Fibroblast of mammary gland (primary cell): ENCODE data around the gene KRTAP1-1.
"Not testable (repeated sequence)": the region's sequence is repeated elsewhere in the genome, so short reads cannot be mapped to it uniquely, and the experiment has no call there.

Experiments used
- DNase-seq: peaks from one replicate; pipeline ENCODE4 v3.0.0-alpha.2; 2010; ENCODE audit warnings: low read depth
- H3K4me3 ChIP-seq: 2 replicates; pipeline ENCODE4 v1.5.1; 2011; ENCODE audit warnings: low read depth, mild to moderate bottlenecking, low read length, moderate library complexity; ENCODE audit not compliant: control insufficient read depth
- TF ChIP-seq, protein P1 (sequence below): conservative IDR thresholded peaks from 2 replicates; pipeline ENCODE4 v1.5.1; 2011; ENCODE audit warnings: low read depth, low read length, inconsistent platforms; ENCODE audit not compliant: control insufficient read depth, insufficient read depth

KRTAP1-1 gene, protein sequence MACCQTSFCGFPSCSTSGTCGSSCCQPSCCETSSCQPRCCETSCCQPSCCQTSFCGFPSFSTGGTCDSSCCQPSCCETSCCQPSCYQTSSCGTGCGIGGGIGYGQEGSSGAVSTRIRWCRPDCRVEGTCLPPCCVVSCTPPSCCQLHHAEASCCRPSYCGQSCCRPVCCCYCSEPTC

DNA sequence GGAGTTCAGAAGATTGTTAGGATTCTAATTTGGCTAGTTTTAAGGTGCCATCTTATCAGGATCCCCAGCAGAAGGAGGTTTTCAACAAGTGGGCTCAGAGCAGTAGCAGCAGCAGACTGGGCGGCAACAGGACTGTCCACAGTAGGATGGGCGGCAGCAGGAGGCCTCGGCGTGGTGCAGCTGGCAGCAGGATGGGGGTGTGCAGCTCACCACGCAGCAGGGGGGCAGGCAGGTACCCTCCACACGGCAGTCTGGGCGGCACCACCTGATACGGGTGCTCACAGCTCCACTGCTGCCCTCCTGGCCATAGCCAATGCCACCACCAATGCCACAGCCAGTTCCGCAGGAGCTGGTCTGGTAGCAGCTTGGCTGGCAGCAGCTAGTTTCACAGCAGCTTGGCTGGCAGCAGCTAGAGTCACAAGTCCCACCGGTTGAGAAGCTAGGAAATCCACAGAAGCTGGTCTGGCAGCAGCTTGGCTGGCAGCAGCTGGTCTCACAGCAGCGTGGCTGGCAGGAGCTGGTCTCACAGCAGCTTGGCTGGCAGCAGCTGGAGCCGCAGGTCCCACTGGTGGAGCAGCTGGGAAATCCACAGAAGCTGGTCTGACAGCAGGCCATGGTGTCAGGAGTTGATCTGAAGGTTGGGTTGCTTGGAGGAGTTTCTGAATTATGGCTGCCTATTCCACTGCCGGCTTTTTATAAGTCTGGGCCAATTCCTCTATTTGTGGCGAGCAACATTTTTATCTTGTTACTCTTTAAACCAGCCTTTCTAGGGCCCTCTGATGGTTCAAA, at the start of gene KRTAP1-1:
TSS of gene KRTAP1-1 (minus strand) at position 668 of the 789 bp plus-strand sequence. CDS start at position 615, 53 bp downstream.
- not testable (repeated sequence) for H3K4me3 ChIP-seq
- DNase-seq, result peak; percentile 38

DNA sequence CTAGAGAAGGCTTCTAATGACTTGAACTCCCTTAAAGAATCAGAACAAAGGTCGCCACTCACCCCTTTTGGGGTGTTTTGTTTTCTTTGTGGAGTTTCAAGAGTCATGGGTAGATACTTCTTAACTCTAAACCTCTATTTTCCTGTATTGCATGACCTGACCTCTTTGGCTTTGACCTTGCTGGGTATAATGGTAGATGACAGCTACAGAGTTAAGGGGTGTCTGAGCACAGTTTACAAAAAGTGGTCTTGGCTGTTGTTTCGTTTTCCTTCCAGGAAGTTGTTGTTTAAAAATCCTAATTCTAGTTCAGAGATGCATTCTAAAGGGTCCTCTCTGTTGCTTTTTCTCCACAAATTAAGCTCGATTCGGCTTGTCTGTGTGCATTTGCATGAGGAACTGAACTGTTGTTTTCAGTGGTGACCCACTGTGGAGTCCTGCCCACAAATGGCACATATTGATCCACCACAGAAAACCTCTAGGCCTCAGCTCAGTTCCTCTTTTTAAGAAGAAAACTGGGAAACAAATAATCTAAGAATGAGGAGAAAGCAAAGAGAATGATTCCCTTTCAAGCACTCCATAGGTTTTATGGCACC, 47.6 kb upstream of the KRTAP1-1 start:
- not testable (repeated sequence) for H3K4me3 ChIP-seq, DNase-seq

DNA sequence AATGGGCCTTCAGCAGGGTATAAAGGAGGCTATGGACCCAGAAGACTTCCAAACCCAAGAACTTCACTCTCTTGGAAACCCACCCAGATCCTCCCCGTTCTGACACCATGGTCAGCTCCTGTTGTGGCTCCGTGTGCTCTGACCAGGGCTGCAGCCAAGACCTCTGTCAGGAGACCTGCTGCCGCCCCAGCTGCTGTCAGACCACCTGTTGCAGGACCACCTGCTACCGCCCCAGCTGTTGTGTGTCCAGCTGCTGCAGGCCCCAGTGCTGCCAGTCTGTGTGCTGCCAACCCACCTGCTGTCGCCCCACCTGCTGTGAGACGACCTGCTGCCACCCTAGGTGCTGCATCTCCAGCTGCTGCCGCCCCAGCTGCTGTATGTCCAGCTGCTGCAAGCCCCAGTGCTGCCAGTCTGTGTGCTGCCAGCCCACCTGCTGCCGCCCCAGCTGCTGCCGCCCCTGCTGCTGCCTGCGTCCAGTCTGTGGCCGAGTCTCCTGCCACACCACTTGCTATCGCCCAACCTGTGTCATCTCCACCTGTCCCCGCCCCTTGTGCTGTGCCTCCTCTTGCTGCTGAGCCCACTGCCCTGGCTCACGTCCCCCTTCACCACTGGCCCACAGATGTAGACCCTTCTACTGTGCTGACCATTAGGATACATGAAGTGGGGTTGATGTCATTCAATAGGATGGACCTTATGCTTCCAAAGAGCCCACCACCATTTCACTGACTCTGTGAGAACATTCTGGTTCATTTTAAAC, 43.0 kb upstream of the KRTAP1-1 start, which contains the start of gene KRTAP4-7:
TSS of gene KRTAP4-7 (plus strand) at position 51 of the 757 bp plus-strand sequence. CDS start at position 108, 57 bp downstream.
- H3K4me3 ChIP-seq, DNase-seq: not testable (repeated sequence)

DNA sequence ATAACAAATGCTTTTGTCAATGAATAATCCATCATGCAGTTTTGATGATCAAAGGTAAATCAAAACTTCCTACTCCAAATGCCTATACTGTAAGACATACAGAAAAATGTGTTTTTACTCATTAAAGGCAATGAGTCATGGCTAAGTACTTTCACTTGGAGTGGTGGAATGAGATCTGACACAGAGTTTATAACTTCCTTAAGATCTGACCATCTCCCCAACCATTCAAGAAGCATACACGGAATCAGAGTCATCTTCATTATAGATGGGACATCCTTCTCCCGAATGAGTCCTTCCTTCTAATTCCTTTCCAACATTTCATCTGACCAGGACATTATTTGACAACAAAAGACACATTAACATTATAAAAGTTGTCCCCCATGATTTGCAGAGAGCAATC, 42.2 kb upstream of the KRTAP1-1 start:
- H3K4me3 ChIP-seq, result not testable (repeated sequence)
- peak; percentile 40 for DNase-seq

DNA sequence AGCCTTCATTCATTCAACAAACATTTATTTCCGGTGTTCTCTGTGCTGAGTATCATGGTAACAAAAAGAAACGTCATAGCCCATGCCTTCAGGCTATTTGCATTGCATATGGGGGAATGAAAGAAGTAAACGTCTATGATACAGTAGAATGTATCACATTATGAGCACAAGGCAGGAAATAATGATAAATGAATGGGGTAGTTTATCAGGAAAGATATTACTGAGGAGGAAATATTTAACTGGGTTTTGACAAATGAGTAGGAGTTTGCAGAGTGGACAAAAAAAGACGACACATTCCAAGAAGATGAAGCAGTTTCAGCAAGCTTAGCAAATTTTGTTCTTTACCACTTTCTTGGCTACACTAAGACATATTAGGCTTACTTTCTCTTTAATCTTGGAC, 41.4 kb upstream of the KRTAP1-1 start:
- TF ChIP-seq, protein P1, sequence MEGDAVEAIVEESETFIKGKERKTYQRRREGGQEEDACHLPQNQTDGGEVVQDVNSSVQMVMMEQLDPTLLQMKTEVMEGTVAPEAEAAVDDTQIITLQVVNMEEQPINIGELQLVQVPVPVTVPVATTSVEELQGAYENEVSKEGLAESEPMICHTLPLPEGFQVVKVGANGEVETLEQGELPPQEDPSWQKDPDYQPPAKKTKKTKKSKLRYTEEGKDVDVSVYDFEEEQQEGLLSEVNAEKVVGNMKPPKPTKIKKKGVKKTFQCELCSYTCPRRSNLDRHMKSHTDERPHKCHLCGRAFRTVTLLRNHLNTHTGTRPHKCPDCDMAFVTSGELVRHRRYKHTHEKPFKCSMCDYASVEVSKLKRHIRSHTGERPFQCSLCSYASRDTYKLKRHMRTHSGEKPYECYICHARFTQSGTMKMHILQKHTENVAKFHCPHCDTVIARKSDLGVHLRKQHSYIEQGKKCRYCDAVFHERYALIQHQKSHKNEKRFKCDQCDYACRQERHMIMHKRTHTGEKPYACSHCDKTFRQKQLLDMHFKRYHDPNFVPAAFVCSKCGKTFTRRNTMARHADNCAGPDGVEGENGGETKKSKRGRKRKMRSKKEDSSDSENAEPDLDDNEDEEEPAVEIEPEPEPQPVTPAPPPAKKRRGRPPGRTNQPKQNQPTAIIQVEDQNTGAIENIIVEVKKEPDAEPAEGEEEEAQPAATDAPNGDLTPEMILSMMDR, result no peak
- DNase-seq, result no peak
- no peak overlapping the region for H3K4me3 ChIP-seq

DNA sequence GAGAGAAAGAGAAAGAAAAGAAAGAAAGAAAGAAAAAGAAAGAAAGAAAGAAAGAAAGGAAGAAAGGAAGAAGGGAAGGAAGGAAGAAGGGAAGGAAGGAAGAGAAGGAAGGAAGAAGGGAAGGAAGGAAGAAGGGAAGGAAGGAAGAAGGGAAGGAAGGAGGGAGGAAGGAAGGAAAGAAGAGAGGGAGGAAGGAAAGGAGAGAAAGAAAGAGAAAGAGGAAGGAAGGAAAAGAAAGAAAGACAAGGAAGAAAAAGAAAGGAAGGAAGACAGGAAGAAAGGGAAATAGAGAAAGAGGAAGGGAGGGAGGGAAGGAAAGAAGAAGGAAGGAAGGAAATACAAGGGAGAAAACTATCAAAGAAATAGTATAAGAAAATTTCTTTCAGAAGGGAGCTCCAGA, 35.5 kb upstream of the KRTAP1-1 start:
- TF ChIP-seq, protein P1, result no peak
- no peak overlapping the region for H3K4me3 ChIP-seq
- no peak for DNase-seq

DNA sequence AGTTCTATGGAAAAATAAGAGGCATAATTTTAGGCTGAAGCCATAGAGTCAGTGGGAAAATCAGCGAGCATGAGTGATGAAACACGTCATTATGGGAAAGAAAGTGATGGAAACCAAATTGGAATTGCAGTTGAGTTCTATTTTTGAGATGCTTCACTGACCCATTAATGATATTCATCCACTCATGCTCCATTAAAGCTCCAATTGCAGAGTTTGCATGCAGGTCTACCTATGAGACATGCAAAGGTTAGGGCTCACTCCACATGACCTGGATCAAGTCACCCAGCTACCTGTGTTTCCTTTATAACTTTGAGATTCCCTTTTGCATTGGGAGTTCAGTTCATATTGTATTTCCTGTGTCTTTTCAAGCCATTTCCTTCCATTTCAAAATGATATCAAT, 32.4 kb upstream of the KRTAP1-1 start:
- TF ChIP-seq, protein P1, result no peak
- DNase-seq, result no peak
- no peak overlapping the region for H3K4me3 ChIP-seq

DNA sequence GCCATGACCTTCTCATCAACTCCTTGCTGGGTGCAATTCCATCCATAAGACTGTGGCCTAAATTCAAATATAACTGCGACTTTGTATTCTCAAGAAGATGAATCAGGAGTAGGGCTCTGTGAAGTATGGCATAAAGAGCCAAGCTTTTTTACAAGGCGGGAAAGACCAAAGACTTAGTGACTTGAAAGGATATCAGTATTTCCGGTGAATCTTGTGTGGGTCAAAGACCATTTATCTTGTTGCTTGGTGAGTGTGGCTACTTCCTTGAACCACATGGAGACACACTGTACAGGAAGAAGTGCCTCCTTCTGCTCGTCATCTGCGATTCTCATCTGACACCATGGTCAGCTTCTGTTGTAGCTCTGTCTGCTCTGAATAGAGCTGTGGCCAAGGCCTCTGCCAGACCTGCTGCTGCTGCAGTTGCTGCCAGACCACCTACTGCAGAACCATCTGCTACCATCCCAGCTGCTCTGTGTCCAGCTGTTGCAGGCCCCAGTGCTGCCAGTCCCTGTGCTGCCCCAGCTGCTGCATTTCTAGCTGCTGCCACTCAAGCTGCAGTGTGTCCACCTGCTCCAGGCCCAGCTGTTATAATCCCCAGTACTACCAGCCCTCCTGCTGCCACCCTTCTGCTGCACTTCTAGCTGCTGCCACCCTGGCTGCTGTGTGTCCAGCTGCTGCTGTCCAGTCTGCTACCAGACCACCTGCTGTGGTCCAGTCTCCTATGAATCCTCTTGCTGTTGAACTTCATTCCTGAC, 30.5 kb upstream of the KRTAP1-1 start:
- TF ChIP-seq, protein P1, result no peak
- DNase-seq, result no peak
- no peak overlapping the region for H3K4me3 ChIP-seq
